ENCODE results near the gene THAP4. TPM values are rescaled to one million over a fixed set of nuclear protein-coding genes. Genes with fewer than 3 reads are reported as not detected.

THAP4 gene
- total RNA-seq, 2 experiments from 2014 or later: 43.7 to 44.5 TPM

GRCh38 chr2:241539616-241540374 lies 97.2 kb downstream of the THAP4 start:
- no peak for DNase-seq
- Mint-ChIP-seq H3K9me3 (no peaks in the 10 kb centered on the region), H3K4me1 (ENCODE audit: low read depth) (peaks cover 3% of the 10 kb centered on the region), H3K4me3 (no peak overlapping the region), H3K27ac (no peak overlapping the region), H3K27me3 (peaks cover 22% of the 10 kb centered on the region), H3K36me3 (no peaks in the 10 kb centered on the region)
- ChIA-PET CTCF (no interaction called here), POLR2A (no interaction called here)
- intact Hi-C loops (cut with micrococcal nuclease): no loop called here

- H3K36me3 Mint-ChIP-seq: no peaks in the 10 kb centered on the region
- H3K4me3 Mint-ChIP-seq: no peak overlapping the region
- peaks cover 26% of the 10 kb centered on the region for H3K27me3 Mint-ChIP-seq
- no peaks in the 10 kb centered on the region for H3K9me3 Mint-ChIP-seq
- peaks cover 3% of the 10 kb centered on the region for H3K4me1 Mint-ChIP-seq (ENCODE audit: low read depth)
- intact Hi-C loops (cut with micrococcal nuclease): no loop called here
- ChIA-PET POLR2A (no interaction called here), CTCF (no interaction called here)
- no peak for DNase-seq
- no peak overlapping the region for H3K27ac Mint-ChIP-seq
Measured at GRCh38 chr2:241538838-241539615, 97.9 kb downstream of the THAP4 start.

- H3K27ac Mint-ChIP-seq: no peak overlapping the region
- POLR2A ChIA-PET: no interaction called here
- peaks cover 3% of the 10 kb centered on the region for H3K4me1 Mint-ChIP-seq (ENCODE audit: low read depth)
- DNase-seq: no peak
- CTCF ChIA-PET: no interaction called here
- intact Hi-C loops (cut with micrococcal nuclease): no loop called here
- no peaks in the 10 kb centered on the region for H3K9me3 Mint-ChIP-seq
- no peak overlapping the region for H3K4me3 Mint-ChIP-seq
- no peaks in the 10 kb centered on the region for H3K36me3 Mint-ChIP-seq
- peaks cover 15% of the 10 kb centered on the region for H3K27me3 Mint-ChIP-seq
Measured at GRCh38 chr2:241535871-241536655, 100.9 kb downstream of the THAP4 start.

- Mint-ChIP-seq H3K4me3 (no peak overlapping the region), H3K36me3 (no peaks in the 10 kb centered on the region), H3K27ac (no peak overlapping the region), H3K9me3 (no peaks in the 10 kb centered on the region), H3K27me3 (peaks cover 8% of the 10 kb centered on the region), H3K4me1 (ENCODE audit: low read depth) (no peaks in the 10 kb centered on the region)
- POLR2A ChIA-PET: no interaction called here
- intact Hi-C loops (cut with micrococcal nuclease): no loop called here
- DNase-seq: no peak
- CTCF ChIA-PET: no interaction called here
Measured at GRCh38 chr2:241534701-241535375, 102.1 kb downstream of the THAP4 start.

Other genes with a start within 250 kb of the THAP4 start
- 10 to 100 TPM; 97.9 to 99.1 TPM for gene STK25, start 128.6 kb downstream of the THAP4 start, total RNA-seq
- gene BOK, start 78.4 kb downstream of the THAP4 start, total RNA-seq: under 1 TPM; 0.07 to 0.10 TPM
- 10 to 100 TPM; 85.0 to 85.9 TPM for gene ATG4B, start 535 bp upstream of the THAP4 start, total RNA-seq
- gene DTYMK, start 49.7 kb upstream of the THAP4 start, total RNA-seq: 10 to 100 TPM; 85.9 to 88.7 TPM
- gene ING5, start 64.9 kb upstream of the THAP4 start, total RNA-seq: 10 to 100 TPM; 35.7 to 36.6 TPM
- gene D2HGDH, start 97.5 kb upstream of the THAP4 start, total RNA-seq: 10 to 100 TPM; 27.5 to 28.2 TPM
- gene GAL3ST2, start 139.7 kb upstream of the THAP4 start, total RNA-seq: under 1 TPM; 0.65 to 0.93 TPM
- under 1 TPM; 0.31 to 0.36 TPM for gene NEU4, start 172.0 kb upstream of the THAP4 start, total RNA-seq
- 10 to 100 TPM; 47.4 to 47.6 TPM for gene PDCD1, start 221.7 kb upstream of the THAP4 start, total RNA-seq
- gene RTP5, start 232.6 kb upstream of the THAP4 start, total RNA-seq: under 1 TPM; 0.10 to 0.12 TPM